IMR-90 (cell line): ENCODE results near the gene ZSCAN31. TPM values are rescaled to one million over a fixed set of nuclear protein-coding genes. Genes with fewer than 3 reads are reported as not detected.

ENCODE experiments used
- ATAC-seq: fragments of 200-7000 bp; cut with Tn5 transposase; 2 replicates; pipeline ENCODE4 v1.9.1; 2020; ENCODE audit warnings: low read depth, mild to moderate bottlenecking, moderate library complexity
- BruUV-seq: library from RNA; stranded (reverse); fragments of 400-500 nt; replicated peaks from 2 replicates; lab custom pipeline; 2021; lab: Mats Ljungman, UMichigan
- CTCF ChIA-PET: fragments of 300-600 bp; formaldehyde crosslinking; extraction: SDS; loops from one replicate; lab custom pipeline; 2021; ENCODE audit warnings: antibody characterized with exemption; lab: Yijun Ruan, JAX
- POLR2A ChIA-PET: fragments of 300-600 bp; sonication (Branson Sonifier 250); formaldehyde crosslinking; loops from one replicate; lab custom pipeline; 2022; ENCODE audit warnings: antibody characterized with exemption; ENCODE audit not compliant: unreplicated experiment; lab: Charles Lee
- DNase-seq: peaks from one replicate; pipeline ENCODE4 v3.0.0; 2013
- H2AFZ ChIP-seq: replicated peaks from 2 replicates; pipeline ENCODE3; 2013; ENCODE audit warnings: low read length, mild to moderate bottlenecking; ENCODE audit not compliant: poor library complexity
- H2AK5ac ChIP-seq: 2 replicates; pipeline ENCODE4 v1.6.1; 2013; ENCODE audit warnings: low read depth, low read length, inconsistent platforms
- H2AK9ac ChIP-seq: replicated peaks from 2 replicates; pipeline ENCODE3; 2013; ENCODE audit warnings: mild to moderate bottlenecking, low read depth, low read length, moderate library complexity; ENCODE audit not compliant: poor library complexity
- H2BK120ac ChIP-seq: 2 replicates; pipeline ENCODE4 v1.6.1; 2013; ENCODE audit warnings: low read depth, low read length, inconsistent platforms
- H2BK15ac ChIP-seq: 3 replicates; pipeline ENCODE4 v1.6.1; 2013; ENCODE audit warnings: low read depth, low read length, inconsistent platforms
- H2BK20ac ChIP-seq: 2 replicates; pipeline ENCODE4 v1.6.1; 2013; ENCODE audit warnings: low read depth, mild to moderate bottlenecking, inconsistent platforms, low read length, moderate library complexity
- H2BK5ac ChIP-seq: 2 replicates; pipeline ENCODE4 v1.6.1; 2013; ENCODE audit warnings: mild to moderate bottlenecking, low read depth, low read length, inconsistent platforms; ENCODE audit not compliant: poor library complexity, severe bottlenecking
- H3K14ac ChIP-seq: replicated peaks from 2 replicates; pipeline ENCODE4 v1.6.1; 2013; ENCODE audit warnings: low read depth, low read length, inconsistent platforms
- H3K18ac ChIP-seq: 2 replicates; pipeline ENCODE4 v1.6.1; 2013; ENCODE audit warnings: low read depth, low read length, control low read depth
- H3K23ac ChIP-seq: 2 replicates; pipeline ENCODE4 v1.6.1; 2013; ENCODE audit warnings: low read depth, low read length, inconsistent platforms
- H3K27ac ChIP-seq: 2 replicates; pipeline ENCODE4 v1.5.1; 2013; ENCODE audit warnings: mild to moderate bottlenecking, control low read depth, low read length; ENCODE audit not compliant: insufficient read depth
- H3K27me3 ChIP-seq: 2 replicates; pipeline ENCODE4 v1.6.1; 2013; ENCODE audit warnings: low read length; ENCODE audit not compliant: control insufficient read depth, insufficient read depth
- H3K36me3 ChIP-seq: 2 replicates; pipeline ENCODE4 v1.6.1; 2013; ENCODE audit warnings: low read length, mixed read lengths; ENCODE audit not compliant: control insufficient read depth, insufficient read depth
- H3K4ac ChIP-seq: 2 replicates; pipeline ENCODE4 v1.6.1; 2013; ENCODE audit warnings: low read depth, low read length, inconsistent platforms
- H3K4me1 ChIP-seq: 2 replicates; pipeline ENCODE4 v1.6.1; 2013; ENCODE audit warnings: low read length, mixed read lengths; ENCODE audit not compliant: control insufficient read depth, insufficient read depth
- H3K4me2 ChIP-seq: 2 replicates; pipeline ENCODE4 v1.6.1; 2013; ENCODE audit warnings: low read depth, mild to moderate bottlenecking, control low read depth, low read length, moderate library complexity
- H3K4me3 ChIP-seq: 2 replicates; pipeline ENCODE4 v1.5.1; 2013; ENCODE audit warnings: low read depth, mild to moderate bottlenecking, control low read depth, low read length, moderate library complexity; ENCODE audit not compliant: insufficient read depth
- H3K56ac ChIP-seq: 2 replicates; pipeline ENCODE4 v1.6.1; 2013; ENCODE audit warnings: low read length, inconsistent platforms; ENCODE audit not compliant: insufficient read depth; ENCODE audit errors: extremely low read depth
- H3K79me1 ChIP-seq, 2 experiments: 2 replicates each; pipeline ENCODE4 v1.6.1; 2013; ENCODE audit warnings: low read length in 2 of 2, inconsistent platforms in 1 of 2, low read depth in 1 of 2
- H3K9ac ChIP-seq: 2 replicates; pipeline ENCODE4 v1.6.1; 2013; ENCODE audit warnings: low read depth, low read length, control low read depth
- H3K9me1 ChIP-seq: 2 replicates; pipeline ENCODE4 v1.6.1; 2013; ENCODE audit warnings: low read length, inconsistent platforms; ENCODE audit not compliant: insufficient read depth
- H3K9me3 ChIP-seq: 2 replicates; pipeline ENCODE4 v1.6.1; 2013; ENCODE audit warnings: low read length; ENCODE audit not compliant: control insufficient read depth, insufficient read depth
- H4K20me1 ChIP-seq: 2 replicates; pipeline ENCODE4 v1.6.1; 2013; ENCODE audit warnings: low read length, inconsistent platforms; ENCODE audit not compliant: insufficient read depth
- H4K5ac ChIP-seq: 2 replicates; pipeline ENCODE4 v1.6.1; 2013; ENCODE audit warnings: mild to moderate bottlenecking, low read depth, low read length, control low read depth
- H4K8ac ChIP-seq, 2 experiments: 2 replicates each; pipeline ENCODE4 v1.6.1; 2013; ENCODE audit warnings: low read depth in 2 of 2, low read length in 2 of 2, control low read depth in 1 of 2, inconsistent platforms in 1 of 2
- H4K91ac ChIP-seq: 2 replicates; pipeline ENCODE4 v1.6.1; 2013; ENCODE audit warnings: low read depth, low read length, inconsistent platforms; ENCODE audit not compliant: insufficient read depth
- MAFK ChIP-seq: IDR thresholded peaks from 2 replicates; pipeline ENCODE4 v1.6.1; 2012; ENCODE audit warnings: low read depth, low read length, improper control_type of control experiment
- WGBS, 2 experiments: methylation state at CpG; one replicate each; pipeline versions ENCODE4 v1.1.5 to v1.1.7; 2013; ENCODE audit warnings: missing lambda C conversion rate in 2 of 2; ENCODE audit not compliant: insufficient read length in 1 of 2; ENCODE audit errors: extremely low coverage in 2 of 2; 5-methylcytosine and 5-hydroxymethylcytosine counted together
- dilution Hi-C: fragments of 300-500 bp; cut with HindIII; formaldehyde crosslinking; loops from one replicate; pipeline ENCODE4 v1.14.3; 2018; ENCODE audit warnings: low sequenced_read_pairs; ENCODE audit not compliant: unreplicated experiment
- in situ Hi-C: fragments of 300-500 bp; cut with MboI; formaldehyde crosslinking; loops from 3 replicates; pipeline ENCODE4 v1.14.3; 2019; ENCODE audit warnings: low sequenced_read_pairs, inconsistent platforms, mixed read lengths
- intact Hi-C: fragments of 100-400 bp; cut with micrococcal nuclease; formaldehyde crosslinking; loops from 2 replicates; pipeline ENCODE4 v1.10.0; 2022
- polyA plus RNA-seq, 3 experiments: library from polyadenylated mRNA; depleted of rRNA; stranded (reverse); fragments of >200 nt; gene quantifications; 2 replicates each; pipeline ENCODE4 v1.2.3, GENCODE V29; 2012; ENCODE audit warnings: low replicate concordance in 1 of 3
- total RNA-seq: library from RNA; depleted of rRNA; stranded (reverse); fragments of >200 nt; gene quantifications from 2 replicates; pipeline ENCODE4 v1.2.3, GENCODE V29; 2012
- TF ChIP-seq, protein P1 (sequence below): fragments of 150-350 bp; IDR thresholded peaks from 2 replicates; pipeline ENCODE4 v1.6.1; 2017; ENCODE audit warnings: mild to moderate bottlenecking, antibody characterized with exemption, low read length, low read depth

ZSCAN31 gene
- total and polyA plus RNA-seq, 2 of the 4 experiments (the other 2 are of a cell fraction) = 1.4 to 4.7 TPM

DNA sequence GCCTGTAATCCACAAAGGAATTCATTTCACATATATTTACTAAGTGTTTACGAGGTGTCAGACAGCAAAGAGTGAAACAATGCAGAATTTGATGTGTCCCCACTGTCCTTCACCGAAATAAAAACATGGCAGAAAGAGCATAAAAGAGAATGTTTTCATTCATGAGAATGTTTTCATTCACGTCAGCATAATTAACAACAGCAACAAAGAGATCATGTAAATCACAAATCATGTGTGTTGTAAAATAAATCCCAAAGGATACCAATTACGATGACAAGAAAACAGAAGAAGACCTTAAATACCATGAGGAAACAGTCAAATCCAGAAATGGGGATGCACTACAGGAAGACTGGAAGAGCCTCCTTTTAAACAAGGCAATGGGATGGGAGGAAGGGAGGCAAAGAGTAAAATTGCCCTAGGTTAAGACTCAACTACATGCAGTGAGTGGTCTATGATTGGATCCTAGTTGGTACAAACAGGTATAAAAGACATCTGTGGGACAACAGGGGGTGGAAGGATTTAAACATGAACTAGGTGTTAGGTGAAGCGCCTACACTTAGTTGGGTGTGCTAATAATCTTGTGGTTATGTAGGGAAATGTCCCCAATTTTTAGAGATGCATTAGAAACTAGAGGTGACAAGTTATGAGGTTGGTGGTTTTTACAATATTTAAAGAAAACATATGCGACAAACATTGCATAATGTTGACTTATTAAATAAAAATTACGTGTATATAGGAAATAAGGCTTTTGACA is 1.5 kb downstream of the ZSCAN31 start:
- Histone ChIP-seq H2BK5ac (no peak overlapping the region), H3K9me3 (no peaks in the 10 kb centered on the region), H3K4me2 (no peak overlapping the region; the same call in 1 of the 2 replicates), H3K27me3 (no peaks in the 10 kb centered on the region), H2AK5ac (no peak overlapping the region), H3K36me3 (no peaks in the 10 kb centered on the region), H3K18ac (no peak overlapping the region), H3K9ac (no peak overlapping the region), H3K4me3 (no peak overlapping the region), H3K4ac (no peak overlapping the region), H4K91ac (no peak overlapping the region), H3K4me1 (peaks cover 2% of the 10 kb centered on the region; the same call in 1 of the 2 replicates), H2AK9ac (no peak overlapping the region), H3K56ac (no peak overlapping the region), H3K79me1 (peaks cover 0 to 11% of the 10 kb centered on the region in 2 experiments; a peak in 2 of 4 replicates), H3K27ac (peak overlapping the region; percentile 55), H4K5ac (peak overlapping the region; percentile 51; the same call in 1 of the 2 replicates), H2BK20ac (no peak overlapping the region), H2AFZ (no peak overlapping the region), H2BK120ac (no peak overlapping the region), H2BK15ac (0 out of 3 replicates have a peak overlapping the region, but pooled peaks have one; percentile 24), H3K9me1 (no peaks in the 10 kb centered on the region), H3K14ac (no peak overlapping the region), H4K8ac (peak overlapping the region; percentile 45 to 81; a peak in 2 of 4 replicates), H4K20me1 (no peaks in the 10 kb centered on the region), H3K23ac (no peak overlapping the region)
- no TSS peak for BruUV-seq
- CTCF ChIA-PET = interaction anchor here (1.0 kb wide), 1 partner anchor 105 kb away, joined by 3 read pairs; no protein-coding TSS in a partner anchor
- POLR2A ChIA-PET = no interaction called here
- DNase-seq (no peak), ATAC-seq (no peak)
- peak; percentile 39 for TF ChIP-seq MAFK
- TF ChIP-seq, protein P1, sequence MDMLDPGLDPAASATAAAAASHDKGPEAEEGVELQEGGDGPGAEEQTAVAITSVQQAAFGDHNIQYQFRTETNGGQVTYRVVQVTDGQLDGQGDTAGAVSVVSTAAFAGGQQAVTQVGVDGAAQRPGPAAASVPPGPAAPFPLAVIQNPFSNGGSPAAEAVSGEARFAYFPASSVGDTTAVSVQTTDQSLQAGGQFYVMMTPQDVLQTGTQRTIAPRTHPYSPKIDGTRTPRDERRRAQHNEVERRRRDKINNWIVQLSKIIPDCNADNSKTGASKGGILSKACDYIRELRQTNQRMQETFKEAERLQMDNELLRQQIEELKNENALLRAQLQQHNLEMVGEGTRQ = no peak
- in situ Hi-C loops = no loop called here
- dilution Hi-C loops = no loop called here
- intact Hi-C loops = loop anchor here (5.0 kb wide), 2 partner anchors 67 to 252 kb away; partner anchors contain the start of genes ZNF165 and ZSCAN26
- no CpG with 5 or more reads among the region's 7 CpGs for WGBS, 2 experiments
